Brain microvascular endothelial cell (primary cell): ENCODE measurements around the gene IFT88.

Experiments
- DNase-seq: peaks from one replicate; pipeline ENCODE4 v3.0.0-alpha.2; 2020
- H3K27ac ChIP-seq: fragments of 250-450 bp; sonication (Bioruptor Pico); 2 replicates; pipeline ENCODE4 v1.5.1; 2020; ENCODE audit warnings: mild to moderate bottlenecking, moderate library complexity
- H3K27me3 ChIP-seq: fragments of 250-450 bp; sonication (Bioruptor Pico); replicated peaks from 2 replicates; pipeline ENCODE4 v1.5.1; 2020; ENCODE audit warnings: mild to moderate bottlenecking
- H3K36me3 ChIP-seq: fragments of 250-450 bp; sonication (Bioruptor Pico); replicated peaks from 2 replicates; pipeline ENCODE4 v1.5.1; 2020; ENCODE audit warnings: mild to moderate bottlenecking
- H3K4me3 ChIP-seq: 2 replicates; pipeline ENCODE4 v1.5.1; 2011; ENCODE audit warnings: low read depth, mild to moderate bottlenecking, control low read depth, low read length, moderate library complexity
- CTCF ChIP-seq: IDR thresholded peaks from 2 replicates; pipeline ENCODE4 v1.5.1; 2011; ENCODE audit warnings: low read depth, mild to moderate bottlenecking, moderate library complexity, low read length, control low read depth, inconsistent platforms; ENCODE audit errors: missing control alignments
- in situ Hi-C: cut with HindIII; loops from 2 replicates; pipeline ENCODE4 v1.10.0; 2017; ENCODE audit warnings: low sequenced_read_pairs, low pct_ligation_motif_present

IFT88 gene

GRCh38 chr13:20704459-20705069 lies 137.6 kb downstream of the IFT88 start:
- no peaks in the 10 kb centered on the region for H3K27me3 ChIP-seq
- H3K27ac ChIP-seq = no peak overlapping the region
- H3K36me3 ChIP-seq = no peaks in the 10 kb centered on the region
- no peak for DNase-seq
- no peak for TF ChIP-seq CTCF
- peak overlapping the region; percentile 71 for H3K4me3 ChIP-seq
- in situ Hi-C loops = no loop called here

DNA sequence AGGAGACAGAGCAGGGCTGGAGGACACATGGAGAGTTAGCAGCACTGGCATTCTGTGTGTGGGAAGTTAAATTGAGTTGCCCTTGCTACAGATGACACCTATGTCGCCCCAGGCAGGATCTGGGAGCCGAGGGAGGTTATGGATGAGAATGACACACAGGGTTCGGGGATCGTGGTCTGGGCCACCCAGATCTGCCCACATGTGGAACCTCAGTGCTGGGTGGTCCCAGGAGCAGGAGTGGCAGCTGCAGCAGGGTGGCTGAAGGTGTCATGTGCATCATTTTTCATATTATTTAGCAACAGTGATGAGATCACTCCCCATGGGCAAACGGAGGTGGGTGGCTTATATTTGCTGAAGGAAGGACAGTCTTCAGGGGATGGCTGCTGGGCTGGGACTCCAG lies 139.7 kb downstream of the IFT88 start:
- no peaks in the 10 kb centered on the region for H3K27me3 ChIP-seq
- no peak for TF ChIP-seq CTCF
- H3K27ac ChIP-seq = no peak overlapping the region
- H3K36me3 ChIP-seq = no peaks in the 10 kb centered on the region
- no peak overlapping the region for H3K4me3 ChIP-seq
- no peak for DNase-seq
- in situ Hi-C loops = no loop called here

- Histone ChIP-seq H3K27me3 (no peaks in the 10 kb centered on the region), H3K36me3 (no peaks in the 10 kb centered on the region), H3K27ac (no peak overlapping the region), H3K4me3 (no peak overlapping the region)
- DNase-seq = no peak
- TF ChIP-seq CTCF = no peak
- in situ Hi-C loops = no loop called here
These were observed 141.3 kb downstream of the IFT88 start for GRCh38 chr13:20708216-20708615.

DNA sequence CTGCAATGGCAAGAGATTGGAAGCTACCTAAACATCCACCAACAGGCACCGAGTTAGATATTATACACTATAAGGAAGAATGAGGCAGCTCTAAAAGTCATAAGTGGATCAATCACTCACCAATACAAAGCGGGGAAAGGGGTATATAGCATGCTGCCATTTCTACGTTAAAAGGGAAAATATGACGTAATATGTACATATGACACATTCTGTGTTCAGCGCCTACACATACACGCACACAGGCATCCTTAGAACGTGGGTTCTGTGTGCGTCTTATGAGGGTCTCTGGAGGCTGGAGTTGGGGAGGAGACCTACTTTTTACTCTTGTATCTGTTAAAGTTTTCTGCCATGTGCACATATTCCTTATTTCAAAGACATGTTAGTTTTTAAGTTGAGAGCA lies 142.4 kb downstream of the IFT88 start:
- Histone ChIP-seq H3K27me3 (no peaks in the 10 kb centered on the region), H3K4me3 (no peak overlapping the region), H3K36me3 (no peaks in the 10 kb centered on the region), H3K27ac (no peak overlapping the region)
- no peak for TF ChIP-seq CTCF
- in situ Hi-C loops = no loop called here
- DNase-seq = no peak

GRCh38 chr13:20709782-20710181 lies 142.8 kb downstream of the IFT88 start:
- no peak for TF ChIP-seq CTCF
- DNase-seq = no peak
- no peak overlapping the region for H3K4me3 ChIP-seq
- H3K36me3 ChIP-seq = no peaks in the 10 kb centered on the region
- H3K27ac ChIP-seq = no peak overlapping the region
- H3K27me3 ChIP-seq = no peaks in the 10 kb centered on the region
- in situ Hi-C loops = no loop called here
